Aorta (tissue), 5 donors: ENCODE measurements around the gene MYT1. TPM values are rescaled to one million over a fixed set of nuclear protein-coding genes. Genes with fewer than 3 reads are reported as not detected.

ENCODE experiments used
- ATAC-seq: fragments of 200-7000 bp; cut with Tn5 transposase; one replicate; pipeline ENCODE4 v1.9.1; 2022; ENCODE audit warnings: moderate library complexity; ENCODE audit not compliant: low FRiP score
- DNase-seq, 2 donors: peaks; one replicate each; pipeline ENCODE4 v3.0.0-alpha.2; 2020
- H3K27ac ChIP-seq, 2 donors: one replicate each; pipeline ENCODE4 v1.5.1; 2013; ENCODE audit warnings: low read length in 2 of 2, mild to moderate bottlenecking in 2 of 2, moderate library complexity in 2 of 2, control low read depth in 1 of 2, inconsistent platforms in 1 of 2, low read depth in 1 of 2
- H3K27me3 ChIP-seq, 2 donors: one replicate each; pipeline ENCODE4 v1.6.1; 2013; ENCODE audit warnings: control low read depth in 1 of 2, low read length in 1 of 2, mild to moderate bottlenecking in 1 of 2, moderate library complexity in 1 of 2; ENCODE audit not compliant: insufficient read depth in 2 of 2, control insufficient read depth in 1 of 2
- H3K36me3 ChIP-seq, 2 donors: one replicate each; pipeline ENCODE4 v1.6.1; 2013; ENCODE audit warnings: control low read depth in 1 of 2, low read length in 1 of 2, mild to moderate bottlenecking in 1 of 2; ENCODE audit not compliant: insufficient read depth in 2 of 2, control insufficient read depth in 1 of 2
- H3K4me1 ChIP-seq, 2 donors: one replicate each; pipeline ENCODE4 v1.6.1; 2013; ENCODE audit warnings: low read length in 2 of 2, control low read depth in 1 of 2, mild to moderate bottlenecking in 1 of 2, moderate library complexity in 1 of 2; ENCODE audit not compliant: insufficient read depth in 2 of 2, control insufficient read depth in 1 of 2
- H3K4me3 ChIP-seq, 2 donors: one replicate each; pipeline ENCODE4 v1.5.1; 2013; ENCODE audit warnings: low read length in 2 of 2, control low read depth in 1 of 2, mild to moderate bottlenecking in 1 of 2
- H3K9me3 ChIP-seq: one replicate; pipeline ENCODE4 v1.6.1; 2013; ENCODE audit warnings: mild to moderate bottlenecking, low read length; ENCODE audit not compliant: control insufficient read depth
- WGBS, 2 donors: extraction: QIAGEN DNeasy Blood & Tissue Kit; methylation state at CpG; one replicate each; pipeline ENCODE4 v1.1.7; 2013; 5-methylcytosine and 5-hydroxymethylcytosine counted together
- intact Hi-C, 2 donors: fragments of 100-400 bp; cut with DNase I; formaldehyde crosslinking; loops; one replicate each; pipeline versions ENCODE4 v1.14.2 to v1.15.0; 2022
- polyA plus RNA-seq, 2 donors: library from polyadenylated mRNA; stranded (reverse); fragments of 200-250 nt; gene quantifications; one replicate each; pipeline ENCODE4 v1.2.3, GENCODE V29; 2013
- total RNA-seq, 2 donors: library from RNA; stranded (reverse); fragmentation: NEBNext Ultra II Directional; extraction: Animal tissue kit (Norgen Biotek cat#: 25700); gene quantifications; one replicate each; pipeline ENCODE4 v1.2.1, GENCODE V29; 2021
- donor health status: healthy with polysubstance abuse.
- donor health status: Bipolar disorder and iron deficiency.
- donor health status: DM: no; HTN: no; CAD: no.
- donor health status: DM: no; HTN: no; CAD: no.
- donor health status: DM: yes; HTN: yes; CAD: no.

Gene MYT1
- total and polyA plus RNA-seq, 4 donors = not detected

GRCh38 chr20:64253443-64253842 lies 89.2 kb downstream of the MYT1 start:
- DNase-seq = no peak

DNA sequence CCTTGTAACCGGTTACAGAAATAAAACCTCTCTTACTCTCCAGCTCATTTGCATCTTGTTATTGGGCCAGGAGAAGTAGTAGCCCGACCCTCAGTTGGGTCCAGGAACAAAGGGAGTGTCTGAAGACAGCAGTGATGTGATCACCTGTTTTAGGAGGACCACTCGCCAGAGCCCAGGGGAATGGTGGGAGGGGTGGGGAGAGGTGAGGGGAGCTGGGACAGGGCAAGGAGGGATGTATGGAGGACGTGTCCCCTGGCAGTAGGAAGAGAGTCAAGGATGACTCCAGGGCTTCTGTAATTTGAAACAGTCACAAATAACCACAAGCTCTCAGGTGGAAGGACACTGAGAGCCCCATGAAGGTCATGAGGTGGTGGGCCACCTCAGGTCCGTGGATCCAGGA lies 89.9 kb downstream of the MYT1 start:
- whole genome bisulfite sequencing, 2 donors = 84 to 87% methylated on average over 5 of the region's 5 CpGs
- H3K9me3 ChIP-seq = no peaks in the 10 kb centered on the region
- H3K27ac ChIP-seq = no peak overlapping the region
- H3K4me3 ChIP-seq = no peak overlapping the region
- H3K27me3 ChIP-seq = no peaks in the 10 kb centered on the region
- H3K36me3 ChIP-seq = no peaks in the 10 kb centered on the region
- intact Hi-C loops = no loop called here
- no peak for ATAC-seq
- DNase-seq = no peak
- H3K4me1 ChIP-seq = peaks cover 0 to 4% of the 10 kb centered on the region in 2 donors

More at GRCh38 chr20:64253443-64253842, 89.2 kb downstream of the MYT1 start:
- WGBS, 2 donors = 85 to 93% methylated on average over 4 of the region's 4 CpGs
- intact Hi-C loops = no loop called here
- no peak overlapping the region for H3K4me3 ChIP-seq
- H3K27ac ChIP-seq = no peak overlapping the region
- H3K4me1 ChIP-seq = peaks cover 0 to 4% of the 10 kb centered on the region in 2 donors
- H3K36me3 ChIP-seq = no peaks in the 10 kb centered on the region
- H3K27me3 ChIP-seq = no peaks in the 10 kb centered on the region
- ATAC-seq = no peak
- H3K9me3 ChIP-seq = no peaks in the 10 kb centered on the region

- no peak for DNase-seq
- intact Hi-C loops = no loop called here
- no peaks in the 10 kb centered on the region for H3K27me3 ChIP-seq
- H3K36me3 ChIP-seq = no peaks in the 10 kb centered on the region
- H3K27ac ChIP-seq = peak overlapping the region in 1 of 2 donors; percentile 64
- no peak for ATAC-seq
- H3K9me3 ChIP-seq = no peaks in the 10 kb centered on the region
- peak overlapping the region; percentile 60 to 62 for H3K4me3 ChIP-seq
- H3K4me1 ChIP-seq = peaks cover 0 to 4% of the 10 kb centered on the region in 2 donors
- WGBS, 2 donors = 75 to 78% methylated on average over 25 to 28 of the region's 28 CpGs
These were observed 90.5 kb downstream of the MYT1 start for GRCh38 chr20:64254571-64255360.

DNA sequence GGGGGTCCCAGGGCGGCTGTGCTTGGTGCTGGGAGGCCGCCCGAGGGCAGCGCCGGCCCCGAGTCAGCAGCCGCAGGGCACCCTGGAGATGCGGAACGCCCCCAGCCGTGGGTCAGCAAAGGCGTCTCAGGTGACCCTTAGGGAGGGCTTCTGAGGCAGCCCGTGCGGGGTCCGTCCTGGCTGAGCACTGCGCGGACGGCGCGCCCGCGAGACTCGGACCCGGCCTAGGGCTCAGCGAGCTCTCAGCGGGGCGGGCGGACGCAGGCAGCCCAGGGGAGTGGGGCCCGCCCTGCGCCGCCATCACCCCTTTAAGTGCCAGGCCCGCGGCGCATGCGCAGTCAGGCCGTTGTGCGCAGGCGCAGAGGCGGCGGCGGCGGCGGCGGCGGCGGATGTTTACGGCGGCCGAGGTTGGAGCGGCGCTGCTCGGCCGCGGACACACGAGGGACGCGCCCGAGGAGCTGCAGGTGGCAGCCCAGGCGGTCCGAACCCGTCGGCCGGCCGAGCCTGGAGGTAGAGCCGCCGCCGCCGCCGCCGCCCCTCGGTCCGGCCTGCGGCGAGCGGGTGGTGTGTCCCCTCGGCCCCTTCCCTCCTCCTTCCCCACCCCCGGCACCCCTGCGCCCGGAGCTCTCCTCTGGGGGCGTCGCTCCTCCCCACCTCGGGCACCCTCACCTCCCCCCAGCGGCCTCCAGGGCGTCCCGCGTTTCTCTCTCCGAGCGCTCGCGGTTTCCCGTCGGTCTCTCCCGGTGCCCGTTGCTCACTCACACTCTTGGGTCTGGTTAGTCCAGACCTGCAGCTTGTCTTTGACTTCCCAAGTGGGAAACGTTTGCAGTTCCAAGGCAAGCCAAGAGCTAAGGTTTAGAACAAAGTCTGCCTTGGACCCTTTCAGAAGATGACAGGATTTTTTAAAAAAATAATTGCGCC lies 91.4 kb downstream of the MYT1 start, which contains the start of gene PCMTD2:
TSS of gene PCMTD2 (plus strand) at position 388 of the 921 bp plus-strand sequence. CDS start 4,218 bp downstream, outside the sequence.
- 0% methylated on average over 40 to 96 of the region's 96 CpGs for whole genome bisulfite sequencing, 2 donors
- peaks cover 0 to 4% of the 10 kb centered on the region in 2 donors for H3K4me1 ChIP-seq
- DNase-seq = peak; percentile 87 to 94
- peak within 1 kb of the TSS; percentile 77 to 91 for H3K4me3 ChIP-seq
- intact Hi-C loops = no loop called here
- no peaks in the 10 kb centered on the region for H3K36me3 ChIP-seq
- H3K27me3 ChIP-seq = no peaks in the 10 kb centered on the region
- peak within 1 kb of the TSS; percentile 64 to 85 for H3K27ac ChIP-seq
- H3K9me3 ChIP-seq = no peaks in the 10 kb centered on the region
- peak; percentile 97 for ATAC-seq

- ATAC-seq (no peak), DNase-seq (no peak)
- WGBS, 2 donors = 30% methylated on average over 15 of the region's 15 CpGs
- Histone ChIP-seq H3K4me3 (peak overlapping the region; percentile 77 to 91), H3K4me1 (peaks cover 0 to 4% of the 10 kb centered on the region in 2 donors), H3K27me3 (no peaks in the 10 kb centered on the region), H3K36me3 (no peaks in the 10 kb centered on the region), H3K9me3 (no peaks in the 10 kb centered on the region), H3K27ac (no peak overlapping the region)
- intact Hi-C loops = no loop called here
These were observed 92.2 kb downstream of the MYT1 start for GRCh38 chr20:64256282-64256935.

- Histone ChIP-seq H3K4me1 (peaks cover 0 to 4% of the 10 kb centered on the region in 2 donors), H3K36me3 (no peaks in the 10 kb centered on the region), H3K27me3 (no peaks in the 10 kb centered on the region), H3K27ac (no peak overlapping the region), H3K4me3 (no peak overlapping the region), H3K9me3 (no peaks in the 10 kb centered on the region)
- intact Hi-C loops = no loop called here
- WGBS, 2 donors = 93 to 95% methylated on average over 13 of the region's 13 CpGs
- DNase-seq (no peak), ATAC-seq (no peak)
These were observed 93.0 kb downstream of the MYT1 start for GRCh38 chr20:64257107-64257757.

- 91 to 92% methylated on average over 9 of the region's 9 CpGs for WGBS, 2 donors
- H3K9me3 ChIP-seq = no peaks in the 10 kb centered on the region
- DNase-seq (no peak), ATAC-seq (no peak)
- H3K36me3 ChIP-seq = peaks cover 0 to 2% of the 10 kb centered on the region in 2 donors
- no peak overlapping the region for H3K27ac ChIP-seq
- intact Hi-C loops = no loop called here
- no peaks in the 10 kb centered on the region for H3K27me3 ChIP-seq
- peaks cover 0 to 4% of the 10 kb centered on the region in 2 donors for H3K4me1 ChIP-seq
- H3K4me3 ChIP-seq = no peak overlapping the region
These were observed 94.0 kb downstream of the MYT1 start for GRCh38 chr20:64258071-64258823.
